OCI-LY1 (cell line): ENCODE measurements around the gene DIRAS1.

Experiments used
- EZH2 ChIP-seq: fragments of 200-600 bp; sonication (generic), shearing (Covaris generic); IDR thresholded peaks from 2 replicates; pipeline ENCODE4 v1.8.0; 2017; ENCODE audit warnings: borderline replicate concordance, mixed run types, mild to moderate bottlenecking, antibody characterized with exemption, low read length, moderate library complexity, mixed read lengths
- TF ChIP-seq, protein P1 (sequence below): fragments of 200-600 bp; sonication (generic), shearing (Covaris generic); IDR thresholded peaks from 2 replicates; pipeline ENCODE4 v1.5.1; 2017; ENCODE audit warnings: mild to moderate bottlenecking, antibody characterized with exemption, low read length, moderate library complexity, mixed read lengths

DNA sequence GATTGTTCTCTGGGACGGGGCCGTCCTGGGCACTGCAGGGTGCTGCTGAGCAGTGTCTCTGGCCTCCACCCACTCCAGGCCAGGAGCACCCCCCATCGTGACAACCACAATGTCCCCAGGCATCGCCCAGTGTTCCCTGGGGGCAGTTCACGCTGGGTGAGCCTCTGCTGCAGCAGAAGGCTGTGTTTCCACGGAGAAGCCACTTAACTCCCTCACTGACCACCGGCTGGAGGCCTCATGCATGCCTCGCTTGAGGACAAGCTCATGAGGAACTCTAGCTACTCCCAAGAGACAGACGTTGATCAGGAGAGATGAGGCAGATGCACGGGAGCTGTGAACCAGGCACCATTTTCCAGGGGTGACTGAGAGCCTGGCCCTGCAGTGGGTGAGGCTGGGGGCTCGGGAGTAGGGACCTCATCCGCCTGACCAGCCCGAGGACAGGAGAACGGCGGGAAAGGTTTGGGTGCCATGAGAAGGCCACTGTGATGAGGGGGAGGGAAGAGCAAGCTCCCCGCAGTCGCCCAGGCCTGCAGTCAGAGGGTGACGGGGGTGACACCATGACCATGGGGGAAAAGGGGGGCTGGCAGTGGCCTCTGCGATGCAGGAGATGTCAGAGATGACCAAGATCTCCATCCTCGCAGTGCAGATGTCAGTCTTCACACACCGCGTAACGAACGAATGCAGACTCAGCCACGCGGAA lies 13.6 kb upstream of the DIRAS1 start:
- TF ChIP-seq, protein P1, sequence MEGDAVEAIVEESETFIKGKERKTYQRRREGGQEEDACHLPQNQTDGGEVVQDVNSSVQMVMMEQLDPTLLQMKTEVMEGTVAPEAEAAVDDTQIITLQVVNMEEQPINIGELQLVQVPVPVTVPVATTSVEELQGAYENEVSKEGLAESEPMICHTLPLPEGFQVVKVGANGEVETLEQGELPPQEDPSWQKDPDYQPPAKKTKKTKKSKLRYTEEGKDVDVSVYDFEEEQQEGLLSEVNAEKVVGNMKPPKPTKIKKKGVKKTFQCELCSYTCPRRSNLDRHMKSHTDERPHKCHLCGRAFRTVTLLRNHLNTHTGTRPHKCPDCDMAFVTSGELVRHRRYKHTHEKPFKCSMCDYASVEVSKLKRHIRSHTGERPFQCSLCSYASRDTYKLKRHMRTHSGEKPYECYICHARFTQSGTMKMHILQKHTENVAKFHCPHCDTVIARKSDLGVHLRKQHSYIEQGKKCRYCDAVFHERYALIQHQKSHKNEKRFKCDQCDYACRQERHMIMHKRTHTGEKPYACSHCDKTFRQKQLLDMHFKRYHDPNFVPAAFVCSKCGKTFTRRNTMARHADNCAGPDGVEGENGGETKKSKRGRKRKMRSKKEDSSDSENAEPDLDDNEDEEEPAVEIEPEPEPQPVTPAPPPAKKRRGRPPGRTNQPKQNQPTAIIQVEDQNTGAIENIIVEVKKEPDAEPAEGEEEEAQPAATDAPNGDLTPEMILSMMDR = no peak
- TF ChIP-seq EZH2 = no peak
